PC-3 (cell line): ENCODE measurements around the gene MPHOSPH8.

Source experiments
- EZH2phosphoT487 ChIP-seq: fragments of 300-600 bp; sonication (generic); IDR thresholded peaks from 2 replicates; pipeline ENCODE4 v1.6.1; 2018; ENCODE audit warnings: mild to moderate bottlenecking, antibody characterized with exemption, low read length, borderline replicate concordance
- TF ChIP-seq, protein P1 (sequence below): fragments of 300-600 bp; sonication (generic); conservative IDR thresholded peaks from 2 replicates; pipeline ENCODE4 v1.5.1; 2017; ENCODE audit warnings: antibody characterized with exemption, low read depth, mild to moderate bottlenecking, low read length

- TF ChIP-seq, protein P1, sequence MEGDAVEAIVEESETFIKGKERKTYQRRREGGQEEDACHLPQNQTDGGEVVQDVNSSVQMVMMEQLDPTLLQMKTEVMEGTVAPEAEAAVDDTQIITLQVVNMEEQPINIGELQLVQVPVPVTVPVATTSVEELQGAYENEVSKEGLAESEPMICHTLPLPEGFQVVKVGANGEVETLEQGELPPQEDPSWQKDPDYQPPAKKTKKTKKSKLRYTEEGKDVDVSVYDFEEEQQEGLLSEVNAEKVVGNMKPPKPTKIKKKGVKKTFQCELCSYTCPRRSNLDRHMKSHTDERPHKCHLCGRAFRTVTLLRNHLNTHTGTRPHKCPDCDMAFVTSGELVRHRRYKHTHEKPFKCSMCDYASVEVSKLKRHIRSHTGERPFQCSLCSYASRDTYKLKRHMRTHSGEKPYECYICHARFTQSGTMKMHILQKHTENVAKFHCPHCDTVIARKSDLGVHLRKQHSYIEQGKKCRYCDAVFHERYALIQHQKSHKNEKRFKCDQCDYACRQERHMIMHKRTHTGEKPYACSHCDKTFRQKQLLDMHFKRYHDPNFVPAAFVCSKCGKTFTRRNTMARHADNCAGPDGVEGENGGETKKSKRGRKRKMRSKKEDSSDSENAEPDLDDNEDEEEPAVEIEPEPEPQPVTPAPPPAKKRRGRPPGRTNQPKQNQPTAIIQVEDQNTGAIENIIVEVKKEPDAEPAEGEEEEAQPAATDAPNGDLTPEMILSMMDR = no peak
- TF ChIP-seq EZH2phosphoT487 = no peak
Observed at GRCh38 chr13:19643652-19644051, 10.2 kb downstream of the MPHOSPH8 start.
